D721Med (cell line): ENCODE data around the gene SARS1.
"Not testable (repeated sequence)": the region's sequence is repeated elsewhere in the genome, so short reads cannot be mapped to it uniquely, and the experiment has no call there.

Source experiments
- DNase-seq: peaks from one replicate; pipeline ENCODE4 v3.0.0; 2011; ENCODE audit warnings: low spot score; ENCODE audit not compliant: insufficient read length
- FAIRE-seq: peaks from 2 replicates; lab custom pipeline; 2011; peaks lifted over from hg19 to GRCh38; lab: Jason Lieb, UNC
- TF ChIP-seq, protein P1 (sequence below): IDR thresholded peaks from 2 replicates; pipeline ENCODE4 v1.5.1; 2012; ENCODE audit warnings: mild to moderate bottlenecking, control low read depth; ENCODE audit not compliant: insufficient read depth; ENCODE audit errors: missing control alignments

The SARS1 gene, protein sequence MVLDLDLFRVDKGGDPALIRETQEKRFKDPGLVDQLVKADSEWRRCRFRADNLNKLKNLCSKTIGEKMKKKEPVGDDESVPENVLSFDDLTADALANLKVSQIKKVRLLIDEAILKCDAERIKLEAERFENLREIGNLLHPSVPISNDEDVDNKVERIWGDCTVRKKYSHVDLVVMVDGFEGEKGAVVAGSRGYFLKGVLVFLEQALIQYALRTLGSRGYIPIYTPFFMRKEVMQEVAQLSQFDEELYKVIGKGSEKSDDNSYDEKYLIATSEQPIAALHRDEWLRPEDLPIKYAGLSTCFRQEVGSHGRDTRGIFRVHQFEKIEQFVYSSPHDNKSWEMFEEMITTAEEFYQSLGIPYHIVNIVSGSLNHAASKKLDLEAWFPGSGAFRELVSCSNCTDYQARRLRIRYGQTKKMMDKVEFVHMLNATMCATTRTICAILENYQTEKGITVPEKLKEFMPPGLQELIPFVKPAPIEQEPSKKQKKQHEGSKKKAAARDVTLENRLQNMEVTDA

DNA sequence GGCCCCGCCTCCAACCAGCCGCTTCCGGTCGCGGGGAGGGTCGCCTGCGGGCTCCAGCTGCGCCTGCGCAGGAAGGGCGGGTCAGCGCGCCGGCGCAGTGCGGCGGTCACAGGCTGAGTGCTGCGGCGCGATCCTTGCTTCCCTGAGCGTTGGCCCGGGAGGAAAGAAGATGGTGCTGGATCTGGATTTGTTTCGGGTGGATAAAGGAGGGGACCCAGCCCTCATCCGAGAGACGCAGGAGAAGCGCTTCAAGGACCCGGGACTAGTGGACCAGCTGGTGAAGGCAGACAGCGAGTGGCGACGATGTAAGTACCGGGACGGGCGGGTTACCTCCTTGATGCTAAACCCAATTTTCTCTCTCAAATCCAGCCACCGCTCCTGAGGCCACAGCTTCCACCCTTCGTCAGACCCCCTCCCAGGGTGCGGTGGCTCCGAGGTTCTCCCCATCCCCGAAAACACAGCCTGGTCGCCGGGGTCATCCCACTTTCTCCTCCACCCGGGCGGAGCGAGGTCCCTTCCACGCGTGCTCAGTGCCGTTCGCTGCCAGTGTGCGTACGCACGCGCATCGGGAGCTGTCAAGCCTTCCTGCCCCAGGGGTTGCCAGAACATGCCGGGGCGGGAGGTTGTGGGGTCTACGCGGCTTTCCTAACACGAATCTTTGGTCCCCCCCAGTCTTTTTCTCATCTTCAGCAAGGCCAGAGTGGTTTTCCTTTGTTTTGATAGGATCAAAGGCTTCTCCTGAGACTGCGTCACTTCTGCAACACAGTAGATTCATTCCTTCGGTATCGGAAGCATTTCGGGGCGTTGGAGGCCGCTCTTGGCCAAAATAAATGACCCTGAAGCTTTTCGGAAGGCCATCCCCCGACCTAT is at the start of gene SARS1:
TSS of gene SARS1 (plus strand) at position 95 of the 870 bp plus-strand sequence. CDS start at position 170, 75 bp downstream.
- DNase-seq (peak; percentile 79), FAIRE-seq (no peak)
- TF ChIP-seq, protein P1, sequence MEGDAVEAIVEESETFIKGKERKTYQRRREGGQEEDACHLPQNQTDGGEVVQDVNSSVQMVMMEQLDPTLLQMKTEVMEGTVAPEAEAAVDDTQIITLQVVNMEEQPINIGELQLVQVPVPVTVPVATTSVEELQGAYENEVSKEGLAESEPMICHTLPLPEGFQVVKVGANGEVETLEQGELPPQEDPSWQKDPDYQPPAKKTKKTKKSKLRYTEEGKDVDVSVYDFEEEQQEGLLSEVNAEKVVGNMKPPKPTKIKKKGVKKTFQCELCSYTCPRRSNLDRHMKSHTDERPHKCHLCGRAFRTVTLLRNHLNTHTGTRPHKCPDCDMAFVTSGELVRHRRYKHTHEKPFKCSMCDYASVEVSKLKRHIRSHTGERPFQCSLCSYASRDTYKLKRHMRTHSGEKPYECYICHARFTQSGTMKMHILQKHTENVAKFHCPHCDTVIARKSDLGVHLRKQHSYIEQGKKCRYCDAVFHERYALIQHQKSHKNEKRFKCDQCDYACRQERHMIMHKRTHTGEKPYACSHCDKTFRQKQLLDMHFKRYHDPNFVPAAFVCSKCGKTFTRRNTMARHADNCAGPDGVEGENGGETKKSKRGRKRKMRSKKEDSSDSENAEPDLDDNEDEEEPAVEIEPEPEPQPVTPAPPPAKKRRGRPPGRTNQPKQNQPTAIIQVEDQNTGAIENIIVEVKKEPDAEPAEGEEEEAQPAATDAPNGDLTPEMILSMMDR = no peak

DNA sequence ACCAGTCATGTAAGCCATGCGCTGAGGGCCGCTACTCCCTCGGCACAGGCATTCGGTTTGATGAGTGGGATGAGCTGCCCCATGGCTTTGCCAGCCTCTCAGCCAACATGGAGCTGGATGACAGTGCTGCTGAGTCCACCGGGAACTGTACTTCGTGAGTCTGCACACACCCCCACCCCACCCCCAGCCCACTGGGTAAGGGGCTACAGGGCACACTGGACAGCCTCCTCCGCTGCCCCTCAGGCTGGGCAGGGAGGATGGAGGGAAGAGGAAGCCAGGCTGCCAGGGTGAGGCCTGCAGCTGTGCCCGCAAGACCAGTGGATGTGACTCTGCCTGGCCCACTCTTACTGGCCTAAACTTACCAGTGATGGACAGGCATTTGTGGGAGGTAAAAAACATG is 49.2 kb upstream of the SARS1 start:
- DNase-seq (no peak), FAIRE-seq (no peak)
- TF ChIP-seq, protein P1 = no peak

DNA sequence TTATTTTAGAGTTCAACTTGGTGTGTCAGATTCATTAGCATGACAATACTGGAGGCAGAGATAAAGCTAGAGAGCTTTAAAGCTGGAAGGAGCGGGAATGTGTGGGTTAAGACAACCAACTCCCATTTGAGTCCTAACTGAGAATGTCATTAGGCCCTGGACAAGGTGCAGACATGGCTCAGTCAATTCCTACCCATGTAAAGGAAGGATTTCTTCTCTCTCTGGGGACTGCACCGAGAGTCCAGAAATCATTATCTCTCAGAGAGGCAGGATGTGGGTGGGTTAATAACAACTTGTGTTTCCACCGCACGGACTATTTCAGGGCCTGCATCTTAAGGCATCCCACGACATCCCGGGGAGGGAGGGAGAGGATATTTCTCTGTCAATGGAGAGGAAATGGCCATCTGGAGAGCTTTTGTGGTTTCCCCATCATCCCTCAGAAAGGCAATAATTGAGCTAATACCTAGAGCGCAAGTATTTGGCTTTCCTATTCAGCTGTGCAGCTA is 46.7 kb upstream of the SARS1 start:
- FAIRE-seq = no peak
- TF ChIP-seq, protein P1 = no peak
- DNase-seq = no peak

DNA sequence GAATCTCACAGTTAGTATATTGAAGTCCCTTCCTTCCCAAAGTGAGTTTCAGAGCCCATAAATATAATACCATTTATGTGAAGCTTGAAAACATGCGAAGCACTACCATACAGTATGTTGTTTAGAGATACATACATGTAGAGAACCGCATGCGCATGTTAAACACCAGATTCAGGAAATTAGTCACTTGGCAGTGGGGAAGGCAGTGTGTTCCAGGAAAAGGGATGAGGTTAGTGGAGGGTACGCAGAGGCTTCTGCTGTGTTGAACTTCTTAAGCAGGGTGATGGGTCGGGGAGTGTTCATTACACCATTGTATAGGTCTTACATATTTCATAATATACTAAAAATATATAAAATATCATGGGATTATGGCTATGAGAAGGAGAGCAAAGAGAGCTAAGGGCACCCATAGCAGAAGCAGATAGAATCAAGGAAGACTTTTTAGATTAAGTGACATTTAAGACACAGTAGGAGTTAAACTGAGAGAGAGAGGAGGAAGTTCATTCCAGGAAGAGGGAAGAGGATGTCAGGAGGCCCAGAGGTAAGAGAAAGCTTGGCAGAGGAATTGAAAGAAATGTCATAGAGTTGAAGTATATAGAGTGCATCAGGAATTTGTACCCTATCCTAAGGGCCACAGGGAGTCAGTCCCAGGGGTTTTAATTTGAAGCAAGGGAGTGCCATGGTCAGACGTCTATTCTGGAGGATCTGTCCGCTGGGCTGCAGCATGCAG is 43.5 kb upstream of the SARS1 start:
- FAIRE-seq = no peak

DNA sequence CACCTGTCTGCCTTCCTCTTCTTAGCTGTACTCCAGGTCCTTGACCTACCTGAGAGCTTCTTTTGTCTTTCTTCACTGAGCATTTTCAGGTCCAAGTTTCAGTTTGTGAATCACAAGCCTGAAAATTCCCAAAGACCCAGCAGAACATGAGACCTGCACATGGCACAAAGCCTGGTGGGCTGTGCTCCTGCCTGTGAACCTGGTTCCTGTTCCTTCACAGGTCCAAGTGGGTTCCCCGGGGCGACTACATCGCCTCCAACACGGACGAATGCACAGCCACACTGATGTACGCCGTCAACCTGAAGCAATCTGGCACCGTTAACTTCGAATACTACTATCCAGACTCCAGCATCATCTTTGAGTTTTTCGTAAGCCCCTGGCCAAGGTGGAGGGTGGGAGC is 42.1 kb upstream of the SARS1 start:
- TF ChIP-seq, protein P1 = no peak
- FAIRE-seq (no peak), DNase-seq (no peak)

More for the DNA sequence above, 43.5 kb upstream of the SARS1 start:
- TF ChIP-seq, protein P1 = no peak
- DNase-seq = no peak

DNA sequence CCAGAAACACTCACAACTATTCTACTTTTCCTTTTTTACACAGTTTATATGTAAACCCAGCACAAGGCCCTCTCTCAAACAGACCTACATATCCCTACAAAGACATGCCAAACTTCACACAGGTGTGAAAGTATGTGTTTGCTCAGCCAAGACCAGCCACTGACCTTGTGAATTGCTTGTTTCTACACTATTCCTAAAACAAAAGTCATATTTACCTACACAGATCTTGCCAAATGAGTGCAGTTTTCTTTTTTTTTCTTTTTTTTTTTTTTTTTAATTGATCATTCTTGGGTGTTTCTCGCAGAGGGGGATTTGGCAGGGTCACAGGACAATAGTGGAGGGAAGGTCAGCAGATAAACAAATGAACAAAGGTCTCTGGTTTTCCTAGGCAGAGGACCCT is 37.4 kb upstream of the SARS1 start:
- not testable (repeated sequence) for FAIRE-seq, DNase-seq

DNA sequence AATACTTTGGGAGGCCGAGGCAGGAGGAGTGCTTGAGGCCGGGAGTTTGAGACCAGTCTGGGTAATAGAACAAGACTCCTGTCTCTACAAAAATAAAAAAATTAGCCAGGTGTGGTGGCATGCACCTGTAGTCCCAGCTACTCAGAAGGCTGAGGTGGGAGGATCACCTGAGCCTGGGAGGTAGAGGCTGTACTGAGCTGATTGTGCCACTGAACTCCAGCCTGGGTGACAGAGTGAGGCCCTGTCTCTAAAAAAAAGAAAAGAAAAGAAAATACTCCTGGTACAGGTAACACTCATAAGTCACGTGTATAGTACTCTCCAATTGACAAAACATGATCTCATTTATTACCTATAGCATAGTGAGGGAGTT is 33.0 kb upstream of the SARS1 start:
- not testable (repeated sequence) for FAIRE-seq, DNase-seq
